HG03354 (cell line): ENCODE measurements around the gene SLC15A3.
"Not testable (repeated sequence)": the region's sequence is repeated elsewhere in the genome, so short reads cannot be mapped to it uniquely, and the experiment has no call there.

Source experiments
- ATAC-seq: cut with Tn5 transposase; IDR thresholded peaks from one replicate; pipeline ENCODE4 v1.9.1; 2021; ENCODE audit warnings: mild to moderate bottlenecking; ENCODE audit not compliant: unreplicated experiment, poor library complexity, severe bottlenecking

The SLC15A3 gene

GRCh38 chr11:60918939-60919265, 33.1 kb downstream of the SLC15A3 start:
- no peak for ATAC-seq

- ATAC-seq, result no peak
These were observed 33.6 kb downstream of the SLC15A3 start for GRCh38 chr11:60918251-60918938.

GRCh38 chr11:60917267-60917666, 34.7 kb downstream of the SLC15A3 start:
- no peak for ATAC-seq

- ATAC-seq, result no peak
These were observed 35.2 kb downstream of the SLC15A3 start for GRCh38 chr11:60916669-60917206.

GRCh38 chr11:60915248-60915914, 36.6 kb downstream of the SLC15A3 start:
- peak; percentile 61 for ATAC-seq

- peak; percentile 5 for ATAC-seq
These were observed 37.2 kb downstream of the SLC15A3 start for GRCh38 chr11:60914633-60915247.

- peak; percentile 52 for ATAC-seq
These were observed 38.0 kb downstream of the SLC15A3 start, which contains the start of gene TMEM109 for GRCh38 chr11:60913793-60914632. Gene TMEM109, plus strand, starts transcription at chr11:60914158. Its CDS starts 5,536 bp downstream, at chr11:60919694.

- no peak for ATAC-seq
These were observed 39.0 kb downstream of the SLC15A3 start for GRCh38 chr11:60912851-60913528.

- no peak for ATAC-seq
These were observed 39.6 kb downstream of the SLC15A3 start for GRCh38 chr11:60912223-60912850.

GRCh38 chr11:60910711-60911380, 41.1 kb downstream of the SLC15A3 start:
- ATAC-seq, result no peak

GRCh38 chr11:60910281-60910687, 41.7 kb downstream of the SLC15A3 start:
- peak; percentile 45 for ATAC-seq

- not testable (repeated sequence) for ATAC-seq
These were observed 42.2 kb downstream of the SLC15A3 start for GRCh38 chr11:60909680-60910280.

GRCh38 chr11:60908803-60909202, 43.2 kb downstream of the SLC15A3 start:
- ATAC-seq, result no peak

- ATAC-seq, result peak; percentile 78
These were observed 45.6 kb downstream of the SLC15A3 start, which contains the start of gene PRPF19 for GRCh38 chr11:60906132-60906972. Gene PRPF19, minus strand, starts transcription at chr11:60906585. Its CDS starts 203 bp downstream, at chr11:60906382.

- no peak for ATAC-seq
These were observed 46.3 kb downstream of the SLC15A3 start for GRCh38 chr11:60905551-60906113.

- no peak for ATAC-seq
These were observed 46.9 kb downstream of the SLC15A3 start for GRCh38 chr11:60905047-60905446.

- no peak for ATAC-seq
These were observed 49.4 kb downstream of the SLC15A3 start for GRCh38 chr11:60902625-60903024.
